Medulla oblongata (tissue), 1 donor: ENCODE data around the gene EXOC3.

Experiments used
- DNase-seq: peaks from one replicate; pipeline ENCODE4 v3.0.0-alpha.2; 2015; ENCODE audit errors: extremely low spot score

EXOC3 gene

GRCh38 chr5:425714-426113 lies 17.3 kb upstream of the EXOC3 start:
- DNase-seq: peak; percentile 26

- no peak for DNase-seq
These were observed 16.5 kb upstream of the EXOC3 start for GRCh38 chr5:426392-426976.

- DNase-seq: no peak
These were observed 15.4 kb upstream of the EXOC3 start for GRCh38 chr5:427415-428087.

- no peak for DNase-seq
These were observed 14.8 kb upstream of the EXOC3 start for GRCh38 chr5:428219-428618.

- DNase-seq: no peak
These were observed 14.1 kb upstream of the EXOC3 start for GRCh38 chr5:428754-429452.

- DNase-seq: no peak
These were observed 13.4 kb upstream of the EXOC3 start for GRCh38 chr5:429453-430188.

- DNase-seq: no peak
These were observed 12.6 kb upstream of the EXOC3 start for GRCh38 chr5:430214-430925.

GRCh38 chr5:431001-431710 lies 11.8 kb upstream of the EXOC3 start:
- no peak for DNase-seq

GRCh38 chr5:431711-432050 lies 11.3 kb upstream of the EXOC3 start:
- DNase-seq: no peak

- no peak for DNase-seq
These were observed 10.6 kb upstream of the EXOC3 start for GRCh38 chr5:432201-432927.

GRCh38 chr5:432928-433791 lies 9.8 kb upstream of the EXOC3 start:
- DNase-seq: no peak

GRCh38 chr5:433836-434235 lies 9.1 kb upstream of the EXOC3 start:
- DNase-seq: no peak

- no peak for DNase-seq
These were observed 8.4 kb upstream of the EXOC3 start for GRCh38 chr5:434443-435146.

- no peak for DNase-seq
These were observed 7.7 kb upstream of the EXOC3 start for GRCh38 chr5:435156-435790.

GRCh38 chr5:435961-436640 lies 6.9 kb upstream of the EXOC3 start:
- DNase-seq: no peak

- no peak for DNase-seq
These were observed 6.4 kb upstream of the EXOC3 start for GRCh38 chr5:436641-436975.

GRCh38 chr5:437281-437771 lies 5.7 kb upstream of the EXOC3 start:
- no peak for DNase-seq

- no peak for DNase-seq
These were observed 4.4 kb upstream of the EXOC3 start for GRCh38 chr5:438481-438981.
